H9 (cell line): ENCODE data around the gene INO80. TPM values are rescaled to one million over a fixed set of nuclear protein-coding genes. Genes with fewer than 3 reads are reported as not detected.

ENCODE experiments used
- DNase-seq: peaks from one replicate; pipeline ENCODE4 v3.0.0-alpha.2; 2017
- H2AFZ ChIP-seq: one replicate; pipeline ENCODE4 v1.6.1; 2013; ENCODE audit warnings: mild to moderate bottlenecking, low read length, control low read depth, moderate library complexity
- H2AK5ac ChIP-seq: 2 replicates; pipeline ENCODE4 v1.6.1; 2013; ENCODE audit warnings: low read length, control low read depth, mixed read lengths; ENCODE audit not compliant: insufficient read length
- H2BK120ac ChIP-seq: one replicate; pipeline ENCODE4 v1.6.1; 2013; ENCODE audit warnings: low read depth, mild to moderate bottlenecking, low read length, control low read depth, inconsistent platforms; ENCODE audit not compliant: poor library complexity, severe bottlenecking
- H2BK12ac ChIP-seq: 2 replicates; pipeline ENCODE4 v1.6.1; 2013; ENCODE audit warnings: low read length, control low read depth, mixed read lengths, low read depth; ENCODE audit not compliant: insufficient read length
- H2BK15ac ChIP-seq: 2 replicates; pipeline ENCODE4 v1.6.1; 2013; ENCODE audit warnings: low read depth, low read length, control low read depth
- H2BK20ac ChIP-seq: one replicate; pipeline ENCODE4 v1.6.1; 2013; ENCODE audit warnings: low read depth, mild to moderate bottlenecking, low read length, control low read depth, inconsistent platforms; ENCODE audit not compliant: poor library complexity, severe bottlenecking
- H2BK5ac ChIP-seq: 2 replicates; pipeline ENCODE4 v1.6.1; 2013; ENCODE audit warnings: low read length, control low read depth, mixed read lengths; ENCODE audit not compliant: insufficient read length
- H3K14ac ChIP-seq: 2 replicates; pipeline ENCODE4 v1.6.1; 2013; ENCODE audit warnings: low read length, control low read depth; ENCODE audit not compliant: insufficient read depth
- H3K18ac ChIP-seq: 2 replicates; pipeline ENCODE4 v1.6.1; 2013; ENCODE audit warnings: low read depth, mild to moderate bottlenecking, mixed read lengths, low read length, control low read depth; ENCODE audit not compliant: insufficient read length
- H3K23ac ChIP-seq: 2 replicates; pipeline ENCODE4 v1.6.1; 2013; ENCODE audit warnings: low read length, control low read depth, mixed read lengths, low read depth; ENCODE audit not compliant: insufficient read length
- H3K23me2 ChIP-seq: 2 replicates; pipeline ENCODE4 v1.6.1; 2013; ENCODE audit warnings: low read depth, mild to moderate bottlenecking, mixed read lengths, low read length, control low read depth; ENCODE audit not compliant: insufficient read length, poor library complexity, severe bottlenecking
- H3K27ac ChIP-seq: 2 replicates; pipeline ENCODE4 v1.5.1; 2013; ENCODE audit warnings: low read length, control low read depth, mixed read lengths, low read depth; ENCODE audit not compliant: insufficient read length
- H3K27me3 ChIP-seq: 2 replicates; pipeline ENCODE4 v1.6.1; 2013; ENCODE audit warnings: low read length, control low read depth, inconsistent platforms; ENCODE audit not compliant: insufficient read depth
- H3K4ac ChIP-seq: 2 replicates; pipeline ENCODE4 v1.6.1; 2013; ENCODE audit warnings: low read depth, mild to moderate bottlenecking, control low read depth, inconsistent platforms, low read length, moderate library complexity
- H3K4me1 ChIP-seq: 2 replicates; pipeline ENCODE4 v1.6.1; 2013; ENCODE audit warnings: low read length, control low read depth, inconsistent platforms; ENCODE audit not compliant: insufficient read depth
- H3K4me2 ChIP-seq: 2 replicates; pipeline ENCODE4 v1.6.1; 2013; ENCODE audit warnings: low read length, control low read depth, mixed read lengths; ENCODE audit not compliant: insufficient read length, insufficient read depth
- H3K56ac ChIP-seq: 2 replicates; pipeline ENCODE4 v1.6.1; 2013; ENCODE audit warnings: low read depth, mild to moderate bottlenecking, mixed read lengths, low read length, control low read depth; ENCODE audit not compliant: insufficient read length
- H3K79me1 ChIP-seq: 2 replicates; pipeline ENCODE4 v1.6.1; 2013; ENCODE audit warnings: low read depth, mild to moderate bottlenecking, moderate library complexity, low read length, control low read depth, inconsistent platforms; ENCODE audit not compliant: insufficient read depth, poor library complexity, severe bottlenecking
- H3K79me2 ChIP-seq: 2 replicates; pipeline ENCODE4 v1.6.1; 2013; ENCODE audit warnings: low read length, control low read depth, inconsistent platforms; ENCODE audit not compliant: insufficient read depth
- H3K9ac ChIP-seq: 2 replicates; pipeline ENCODE4 v1.6.1; 2013; ENCODE audit warnings: low read length, control low read depth, mixed read lengths; ENCODE audit not compliant: insufficient read length; ENCODE audit errors: extremely low read depth
- H3K9me3 ChIP-seq: one replicate; pipeline ENCODE4 v1.6.1; 2013; ENCODE audit warnings: low read depth, low read length, inconsistent platforms; ENCODE audit not compliant: control insufficient read depth
- H3T11ph ChIP-seq: one replicate; pipeline ENCODE4 v1.6.1; 2013; ENCODE audit warnings: mild to moderate bottlenecking, low read length, control low read depth, inconsistent platforms
- H4K20me1 ChIP-seq: one replicate; pipeline ENCODE4 v1.6.1; 2013; ENCODE audit not compliant: control insufficient read depth, insufficient read length, insufficient read depth
- H4K5ac ChIP-seq: 2 replicates; pipeline ENCODE4 v1.6.1; 2013; ENCODE audit warnings: low read depth, mild to moderate bottlenecking, mixed read lengths, low read length, control low read depth; ENCODE audit not compliant: insufficient read length
- H4K8ac ChIP-seq: replicated peaks from 2 replicates; pipeline ENCODE4 v1.6.1; 2013; ENCODE audit warnings: low read length, control low read depth, mixed read lengths, low read depth; ENCODE audit not compliant: insufficient read length
- H4K91ac ChIP-seq: 2 replicates; pipeline ENCODE4 v1.6.1; 2013; ENCODE audit warnings: low read depth, mild to moderate bottlenecking, moderate library complexity, mixed read lengths, low read length, control low read depth; ENCODE audit not compliant: insufficient read length
- H3K27ac Mint-ChIP-seq, 3 experiments: 2 replicates in 2 of 3; 3 replicates in 1 of 3; pipeline ENCODE4 v1.8.0; 2020 to 2021; ENCODE audit warnings: mixed read lengths in 3 of 3, mild to moderate bottlenecking in 1 of 3, moderate library complexity in 1 of 3
- H3K27me3 Mint-ChIP-seq: 2 replicates; pipeline ENCODE4 v1.8.0; 2021; ENCODE audit warnings: low read depth, mild to moderate bottlenecking, moderate library complexity, mixed read lengths
- H3K36me3 Mint-ChIP-seq, 3 experiments: 2 replicates in 2 of 3; 3 replicates in 1 of 3; pipeline ENCODE4 v1.8.0; 2020 to 2021; ENCODE audit warnings: low read depth in 3 of 3, mixed read lengths in 3 of 3; ENCODE audit not compliant: insufficient read depth in 1 of 3
- H3K4me1 Mint-ChIP-seq, 2 experiments: 2 replicates each; pipeline ENCODE4 v1.8.0; 2020; ENCODE audit warnings: mixed read lengths in 2 of 2
- H3K4me3 Mint-ChIP-seq, 2 experiments: 2 replicates in 1 of 2; 3 replicates in 1 of 2; pipeline ENCODE4 v1.8.0; 2020 to 2021; ENCODE audit warnings: mild to moderate bottlenecking in 2 of 2, mixed read lengths in 2 of 2, moderate library complexity in 1 of 2
- H3K9me3 Mint-ChIP-seq, 2 experiments: 2 replicates in 1 of 2; 3 replicates in 1 of 2; pipeline ENCODE4 v1.8.0; 2020; ENCODE audit warnings: mild to moderate bottlenecking in 2 of 2, mixed read lengths in 2 of 2, moderate library complexity in 1 of 2
- CTCF ChIP-seq: fragments of 200-600 bp; sonication (generic); conservative IDR thresholded peaks from 3 replicates; pipeline ENCODE4 v1.8.0; 2021; ENCODE audit warnings: antibody characterized with exemption, mild to moderate bottlenecking
- WGBS: extraction: QIAGEN DNeasy Blood & Tissue Kit; methylation state at CpG from one replicate; pipeline ENCODE4 v1.1.7; 2013; ENCODE audit warnings: missing lambda C conversion rate, low lambda C conversion rate, mixed read lengths; ENCODE audit not compliant: insufficient read length; ENCODE audit errors: extremely low coverage; 5-methylcytosine and 5-hydroxymethylcytosine counted together
- total RNA-seq: library from RNA; stranded (reverse); gene quantifications from 2 replicates; pipeline ENCODE4 v1.2.1, GENCODE V29; 2021

INO80 gene
- total RNA-seq, 1 experiment from 2014 or later, result 29.2 TPM

- Histone ChIP-seq H3K18ac (no peak overlapping the region), H3K4me2 (no peak overlapping the region), H3K27me3 (peaks cover 3% of the 10 kb centered on the region; the same call in 1 of the 2 replicates), H3K23ac (no peak overlapping the region), H3K79me1 (no peaks in the 10 kb centered on the region), H3K27ac (no peak overlapping the region), H4K5ac (no peak overlapping the region), H2BK15ac (no peak overlapping the region), H3K79me2 (no peaks in the 10 kb centered on the region), H4K8ac (no peak overlapping the region), H2BK120ac (no peak overlapping the region), H3K14ac (no peak overlapping the region), H4K91ac (no peak overlapping the region), H2AK5ac (no peak overlapping the region), H4K20me1 (no peaks in the 10 kb centered on the region), H3T11ph (no peak overlapping the region), H3K9me3 (no peaks in the 10 kb centered on the region), H3K56ac (no peak overlapping the region), H3K23me2 (peaks cover 3% of the 10 kb centered on the region), H2BK20ac (no peak overlapping the region), H3K4ac (no peak overlapping the region), H2BK5ac (no peak overlapping the region), H2AFZ (no peak overlapping the region), H3K9ac (no peak overlapping the region), H2BK12ac (no peak overlapping the region), H3K4me1 (no peaks in the 10 kb centered on the region)
- DNase-seq, result no peak
- H3K4me3 Mint-ChIP-seq, result no peak overlapping the region
- WGBS, result no CpG with 5 or more reads among the region's 15 CpGs
- no peak overlapping the region for H3K27ac Mint-ChIP-seq
- no peak for TF ChIP-seq CTCF
- no peaks in the 10 kb centered on the region for H3K9me3 Mint-ChIP-seq
- no peaks in the 10 kb centered on the region for H3K36me3 Mint-ChIP-seq
- peaks cover 78% of the 10 kb centered on the region for H3K27me3 Mint-ChIP-seq
- peaks cover 17 to 25% of the 10 kb centered on the region in 2 experiments for H3K4me1 Mint-ChIP-seq
Observed at GRCh38 chr15:40936709-40937666, 179.1 kb downstream of the INO80 start.
